Activated naive CD4-positive, alpha-beta T cell treated with anti-CD3 and anti-CD28 coated beads, Interleukin-2, amount 10 ng/mL, durations not matched to agents 7 days and 5 days (primary cell): ENCODE data around the gene EN1.
A peak's percentile ranks its signal among the peaks of the same experiment; 100 is the strongest.

Experiments used
- CTCF ChIA-PET: fragments of 350-600 bp; sonication (Branson Sonifier 250); formaldehyde crosslinking; loops from one replicate; lab custom pipeline; 2021; ENCODE audit warnings: antibody characterized with exemption; lab: Charles Lee
- DNase-seq: peaks from one replicate; pipeline ENCODE4 v3.0.0-alpha.2; 2020
- H3K27ac Mint-ChIP-seq: one replicate; pipeline ENCODE4 v1.8.0; 2021; ENCODE audit warnings: mild to moderate bottlenecking, moderate library complexity, mixed read lengths
- H3K27me3 Mint-ChIP-seq: one replicate; pipeline ENCODE4 v1.8.0; 2021; ENCODE audit warnings: mild to moderate bottlenecking, mixed read lengths
- H3K36me3 Mint-ChIP-seq: one replicate; pipeline ENCODE4 v1.8.0; 2021; ENCODE audit warnings: mixed read lengths
- H3K4me1 Mint-ChIP-seq: one replicate; pipeline ENCODE4 v1.8.0; 2021; ENCODE audit warnings: mixed read lengths
- H3K4me3 Mint-ChIP-seq: one replicate; pipeline ENCODE4 v1.8.0; 2021; ENCODE audit warnings: mild to moderate bottlenecking, moderate library complexity, mixed read lengths
- H3K9me3 Mint-ChIP-seq: one replicate; pipeline ENCODE4 v1.8.0; 2021; ENCODE audit warnings: mixed read lengths

Gene EN1

DNA sequence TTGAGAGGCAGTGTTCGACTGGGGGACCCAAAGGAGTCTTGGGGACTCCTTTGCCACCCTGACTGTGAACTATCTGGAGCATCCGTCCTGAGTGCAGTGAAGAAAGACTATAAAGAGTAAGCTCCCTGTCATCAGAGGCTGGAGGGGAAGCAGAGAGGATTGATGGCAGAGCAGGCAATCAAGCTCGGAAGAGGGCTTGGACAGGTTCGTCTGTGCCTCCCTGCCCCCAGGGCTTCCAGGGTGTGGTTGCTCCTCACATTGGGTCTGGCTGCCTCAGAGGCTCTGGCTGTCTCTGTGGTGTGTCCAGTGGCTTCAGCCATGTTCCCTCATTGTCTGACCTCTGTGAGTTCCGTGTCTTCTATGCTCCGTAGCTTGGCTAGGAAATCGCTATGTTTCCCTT lies 13.8 kb upstream of the EN1 start:
- no peaks in the 10 kb centered on the region for H3K9me3 Mint-ChIP-seq
- H3K27ac Mint-ChIP-seq = no peak overlapping the region
- peaks cover 2% of the 10 kb centered on the region for H3K4me1 Mint-ChIP-seq
- H3K27me3 Mint-ChIP-seq = peaks cover 74% of the 10 kb centered on the region
- CTCF ChIA-PET = interaction anchor here (1.9 kb wide), 1 partner anchor 639 kb away, joined by 6 read pairs; no protein-coding TSS in a partner anchor
- H3K4me3 Mint-ChIP-seq = no peak overlapping the region
- no peak for DNase-seq
- H3K36me3 Mint-ChIP-seq = peaks cover 2% of the 10 kb centered on the region

- CTCF ChIA-PET = interaction anchor here (1.9 kb wide), 1 partner anchor 638 kb away, joined by 6 read pairs; no protein-coding TSS in a partner anchor
- H3K36me3 Mint-ChIP-seq = peaks cover 2% of the 10 kb centered on the region
- no peak overlapping the region for H3K4me3 Mint-ChIP-seq
- no peak overlapping the region for H3K27ac Mint-ChIP-seq
- no peak for DNase-seq
- H3K9me3 Mint-ChIP-seq = no peaks in the 10 kb centered on the region
- peaks cover 82% of the 10 kb centered on the region for H3K27me3 Mint-ChIP-seq
- peaks cover 7% of the 10 kb centered on the region for H3K4me1 Mint-ChIP-seq
Measured at GRCh38 chr2:118860506-118860905, 13.1 kb upstream of the EN1 start.

DNA sequence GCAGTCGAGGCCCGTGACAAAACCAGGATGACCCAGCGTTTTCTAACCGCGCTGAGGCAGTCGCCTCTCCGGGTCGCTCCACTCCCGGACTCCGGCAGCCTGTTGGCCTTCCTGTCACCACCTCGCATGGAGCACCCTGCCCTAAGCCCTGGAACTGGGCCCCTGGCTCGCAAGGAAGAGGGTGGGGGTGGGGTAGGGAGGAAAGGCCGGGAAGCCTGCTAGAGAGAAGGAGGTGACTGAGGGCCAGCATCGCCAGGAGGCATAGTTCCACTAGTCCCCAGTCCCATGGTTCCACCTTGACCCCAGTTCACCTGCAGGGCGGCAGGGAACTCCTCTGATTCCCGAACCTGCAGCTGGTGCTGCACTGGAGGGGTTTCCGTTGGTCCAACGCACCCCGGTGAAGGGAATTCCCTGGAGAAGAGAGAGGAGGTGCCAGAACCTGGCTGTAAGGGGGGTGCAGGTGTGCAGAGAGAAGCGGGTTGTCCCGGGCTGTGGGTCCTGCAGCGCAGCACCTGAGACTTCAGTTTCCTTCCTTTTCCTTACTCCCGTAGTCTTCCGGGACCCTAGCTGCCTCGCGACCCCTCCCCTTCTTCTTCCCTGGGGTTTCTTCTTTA lies 11.8 kb upstream of the EN1 start:
- Mint-ChIP-seq H3K4me3 (no peak overlapping the region), H3K27ac (no peak overlapping the region), H3K27me3 (peaks cover 90% of the 10 kb centered on the region), H3K9me3 (no peaks in the 10 kb centered on the region), H3K4me1 (peaks cover 8% of the 10 kb centered on the region), H3K36me3 (peaks cover 2% of the 10 kb centered on the region)
- no peak for DNase-seq
- CTCF ChIA-PET = interaction anchor here (1.8 kb wide), 1 partner anchor 23 kb away, joined by 7 read pairs; no protein-coding TSS in a partner anchor

DNA sequence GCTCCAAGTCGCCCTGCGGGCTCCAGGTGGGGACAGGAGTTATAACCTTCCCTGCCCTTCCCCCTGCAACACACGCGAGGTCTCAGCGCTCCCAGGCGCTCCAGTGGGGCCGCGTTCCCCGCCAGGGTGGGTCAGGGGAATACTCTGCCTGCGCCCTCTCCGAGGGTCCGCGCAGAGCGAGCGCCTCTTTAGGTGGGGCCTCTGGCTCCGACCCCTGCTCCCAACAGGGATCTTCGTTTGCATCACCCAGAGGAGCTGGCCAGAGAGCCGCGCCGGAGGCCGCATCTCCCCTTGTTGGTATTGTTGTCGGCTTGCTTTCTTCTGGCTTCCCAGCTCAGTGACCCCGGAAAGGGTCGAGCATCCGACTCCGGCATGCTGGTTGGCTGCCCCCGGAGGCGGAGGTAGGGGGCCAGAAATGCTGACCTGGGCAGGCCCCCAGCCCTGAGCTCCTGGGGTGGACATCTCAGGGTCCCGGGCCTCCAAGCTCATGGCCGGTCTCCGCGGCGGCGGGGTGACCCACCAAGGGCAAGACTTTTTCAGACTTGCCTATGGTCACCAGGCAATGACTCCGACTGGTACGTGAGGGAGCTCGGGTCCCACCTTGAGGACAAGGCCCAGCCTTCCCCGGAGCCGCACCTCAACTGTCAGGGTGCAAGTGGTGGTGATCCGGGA lies 11.2 kb upstream of the EN1 start:
- Mint-ChIP-seq H3K27ac (no peak overlapping the region), H3K4me3 (no peak overlapping the region), H3K27me3 (peaks cover 91% of the 10 kb centered on the region), H3K4me1 (peaks cover 10% of the 10 kb centered on the region), H3K9me3 (no peaks in the 10 kb centered on the region), H3K36me3 (peaks cover 2% of the 10 kb centered on the region)
- no peak for DNase-seq
- CTCF ChIA-PET = interaction anchor here (0.8 to 1.8 kb wide), 2 partner anchors 23 to 637 kb away, joined by 3 to 7 read pairs; no protein-coding TSS in a partner anchor

GRCh38 chr2:118857677-118858484 lies 10.4 kb upstream of the EN1 start:
- no peak overlapping the region for H3K4me3 Mint-ChIP-seq
- H3K4me1 Mint-ChIP-seq = peaks cover 10% of the 10 kb centered on the region
- CTCF ChIA-PET = interaction anchor here (0.8 to 1.8 kb wide), 2 partner anchors 24 to 636 kb away, joined by 3 to 7 read pairs; no protein-coding TSS in a partner anchor

DNA sequence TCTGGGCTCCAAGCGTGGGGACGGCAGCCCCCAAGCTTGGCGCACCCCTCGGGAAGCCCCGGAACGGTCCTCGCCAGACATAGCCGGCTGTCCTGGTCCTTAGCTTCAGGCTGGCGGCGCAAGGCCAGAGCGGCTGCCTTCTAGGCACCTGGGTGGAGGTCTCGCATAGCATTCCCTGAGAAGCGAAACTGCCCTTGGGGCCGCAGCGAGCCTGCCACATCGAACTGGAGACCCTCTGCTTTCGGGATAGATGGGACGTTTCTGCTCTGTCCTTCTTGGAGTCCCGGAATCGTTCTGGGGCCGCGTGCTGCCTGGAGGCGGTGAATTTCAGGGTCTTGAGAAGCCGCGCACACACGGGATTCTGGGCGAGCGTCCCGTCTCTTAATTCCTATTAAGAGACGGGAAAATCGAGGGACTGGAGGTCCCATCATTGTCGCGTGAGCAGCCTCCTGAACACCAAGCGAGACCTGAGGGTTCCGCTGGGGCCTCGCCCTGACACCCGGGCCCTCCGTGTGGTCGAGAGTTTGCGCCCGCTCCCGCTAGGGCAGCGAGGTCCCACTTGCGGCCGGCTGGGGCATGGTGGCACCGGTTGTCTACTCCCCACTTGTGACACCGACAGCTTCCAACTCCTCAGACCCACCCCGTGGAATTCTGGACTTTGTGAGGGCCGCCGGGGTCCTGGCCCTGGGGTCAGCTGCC lies 9.7 kb upstream of the EN1 start:
- Mint-ChIP-seq H3K4me1 (peaks cover 10% of the 10 kb centered on the region), H3K27ac (no peak overlapping the region), H3K4me3 (no peak overlapping the region), H3K36me3 (peaks cover 2% of the 10 kb centered on the region), H3K9me3 (no peaks in the 10 kb centered on the region), H3K27me3 (peaks cover 94% of the 10 kb centered on the region)
- DNase-seq = no peak
- CTCF ChIA-PET = interaction anchor here (1.8 kb wide), 1 partner anchor 25 kb away, joined by 7 read pairs; no protein-coding TSS in a partner anchor

More at GRCh38 chr2:118857677-118858484, 10.4 kb upstream of the EN1 start:
- Mint-ChIP-seq H3K9me3 (no peaks in the 10 kb centered on the region), H3K27ac (peak overlapping the region; percentile 55), H3K36me3 (peaks cover 2% of the 10 kb centered on the region), H3K27me3 (peaks cover 93% of the 10 kb centered on the region)
- DNase-seq = no peak

DNA sequence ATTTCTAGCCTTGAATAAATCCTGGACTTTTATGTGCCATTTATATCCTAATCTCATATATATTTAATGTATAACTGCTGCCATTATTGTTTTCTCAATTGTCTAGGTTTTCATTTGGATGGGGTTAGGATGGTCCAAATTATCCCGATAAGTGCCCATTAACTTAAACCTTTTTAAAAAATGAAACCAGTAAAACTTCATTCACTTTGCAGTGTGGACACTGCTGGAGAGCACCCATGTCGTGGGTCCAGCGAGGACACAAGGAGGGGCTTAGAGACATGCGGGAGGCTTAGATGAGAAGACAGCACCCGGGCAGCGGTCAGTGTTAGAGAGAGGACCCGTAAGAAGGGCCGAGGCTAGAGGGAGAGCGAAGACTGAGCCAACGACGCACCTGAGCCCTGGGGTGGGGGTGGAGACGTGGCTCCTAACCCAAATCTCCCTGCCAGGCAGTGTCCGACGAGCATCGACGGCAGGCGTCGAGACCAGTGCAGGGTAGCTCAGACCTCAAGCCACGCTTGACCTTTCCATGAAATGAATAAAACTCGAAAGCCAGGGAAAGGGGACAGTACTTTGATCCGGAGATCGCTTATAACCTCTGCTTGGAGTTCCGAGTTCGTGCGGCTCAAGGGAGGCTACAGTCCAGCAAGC lies 9.0 kb upstream of the EN1 start:
- Mint-ChIP-seq H3K4me3 (no peak overlapping the region), H3K36me3 (peaks cover 2% of the 10 kb centered on the region), H3K9me3 (no peaks in the 10 kb centered on the region), H3K27me3 (peaks cover 100% of the 10 kb centered on the region), H3K4me1 (peaks cover 10% of the 10 kb centered on the region), H3K27ac (peak overlapping the region; percentile 55)
- no peak for DNase-seq
- CTCF ChIA-PET = interaction anchor here (1.4 kb wide), 1 partner anchor 14 kb away, joined by 3 read pairs; no protein-coding TSS in a partner anchor

- Mint-ChIP-seq H3K4me1 (peaks cover 10% of the 10 kb centered on the region), H3K9me3 (no peaks in the 10 kb centered on the region), H3K4me3 (peak overlapping the region; percentile 33), H3K36me3 (peaks cover 2% of the 10 kb centered on the region), H3K27ac (peak overlapping the region; percentile 28), H3K27me3 (peaks cover 100% of the 10 kb centered on the region)
- CTCF ChIA-PET = interaction anchor here (0.7 to 2.2 kb wide), 16 partner anchors 8 to 823 kb away, joined by 3 to 11 read pairs (median 4); partner anchors contain the start of gene EN1
- DNase-seq = peak; percentile 84
Measured at GRCh38 chr2:118855451-118856279, 8.2 kb upstream of the EN1 start.

GRCh38 chr2:118854507-118855345 lies 7.3 kb upstream of the EN1 start:
- CTCF ChIA-PET = interaction anchor here (1.0 to 2.2 kb wide), 15 partner anchors 8 to 822 kb away, joined by 3 to 11 read pairs (median 4); partner anchors contain the start of gene EN1
- Mint-ChIP-seq H3K27me3 (peaks cover 100% of the 10 kb centered on the region), H3K9me3 (no peaks in the 10 kb centered on the region), H3K27ac (peak overlapping the region; percentile 75), H3K4me1 (peaks cover 10% of the 10 kb centered on the region), H3K36me3 (peaks cover 2% of the 10 kb centered on the region), H3K4me3 (no peak overlapping the region)
- no peak for DNase-seq

- H3K9me3 Mint-ChIP-seq = no peaks in the 10 kb centered on the region
- peaks cover 10% of the 10 kb centered on the region for H3K4me1 Mint-ChIP-seq
- H3K36me3 Mint-ChIP-seq = peaks cover 2% of the 10 kb centered on the region
- no peak overlapping the region for H3K4me3 Mint-ChIP-seq
- peak overlapping the region; percentile 75 for H3K27ac Mint-ChIP-seq
- CTCF ChIA-PET = interaction anchor here (2.2 kb wide), 1 partner anchor 807 kb away, joined by 10 read pairs; no protein-coding TSS in a partner anchor
- no peak for DNase-seq
- H3K27me3 Mint-ChIP-seq = peaks cover 100% of the 10 kb centered on the region
Measured at GRCh38 chr2:118853651-118854291, 6.3 kb upstream of the EN1 start.

DNA sequence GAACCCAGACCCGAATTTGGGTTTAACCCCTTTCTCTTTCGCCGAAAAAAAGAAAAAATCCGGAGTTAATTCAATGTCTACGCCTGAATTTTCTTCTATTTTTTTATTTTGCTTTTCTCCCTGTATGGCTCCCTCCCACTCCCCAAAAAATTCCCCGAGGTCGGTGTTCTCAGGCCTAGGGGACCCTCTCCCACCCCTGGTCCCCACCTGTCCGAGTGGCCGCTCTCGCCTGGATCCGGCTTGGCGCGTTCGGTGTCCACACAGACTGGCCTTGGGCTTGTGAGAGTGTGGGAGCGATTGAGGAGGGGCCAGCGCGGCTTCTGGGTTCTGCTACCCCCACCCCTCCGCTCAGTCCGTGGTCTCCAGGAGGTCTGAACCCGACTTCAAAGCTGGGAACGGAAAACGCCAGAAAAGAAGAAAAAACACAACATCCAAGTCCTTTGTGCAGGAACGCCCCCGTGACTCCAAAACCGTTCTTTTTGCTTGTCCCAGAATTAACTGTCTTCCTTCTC lies 5.7 kb upstream of the EN1 start:
- H3K9me3 Mint-ChIP-seq = peaks cover under 1% of the 10 kb centered on the region
- H3K27ac Mint-ChIP-seq = peak overlapping the region; percentile 45
- H3K4me3 Mint-ChIP-seq = no peak overlapping the region
- H3K4me1 Mint-ChIP-seq = peaks cover 11% of the 10 kb centered on the region
- peaks cover 3% of the 10 kb centered on the region for H3K36me3 Mint-ChIP-seq
- CTCF ChIA-PET = no interaction called here
- no peak for DNase-seq
- H3K27me3 Mint-ChIP-seq = peaks cover 100% of the 10 kb centered on the region
